Mesenchymal stem cell (in vitro differentiated cells and primary cell): Measurements from ENCODE around the gene SPDYC.
"Not testable (repeated sequence)": the region's sequence is repeated elsewhere in the genome, so short reads cannot be mapped to it uniquely, and the experiment has no call there.

ENCODE experiments used
- DNase-seq: peaks from one replicate; pipeline ENCODE4 v3.0.0-alpha.2; 2013
- H2AFZ ChIP-seq: one replicate; pipeline ENCODE4 v1.6.1; 2013; ENCODE audit warnings: low read depth, mild to moderate bottlenecking, control low read depth, inconsistent platforms, low read length, moderate library complexity
- H2AK5ac ChIP-seq: 2 replicates; pipeline ENCODE4 v1.6.1; 2013; ENCODE audit warnings: low read length, moderate library complexity, mild to moderate bottlenecking, inconsistent platforms; ENCODE audit not compliant: severe bottlenecking
- H2BK120ac ChIP-seq: one replicate; pipeline ENCODE4 v1.6.1; 2013; ENCODE audit warnings: low read depth, mild to moderate bottlenecking, inconsistent platforms, low read length, moderate library complexity
- H2BK12ac ChIP-seq, 2 experiments: one replicate each; pipeline ENCODE4 v1.6.1; 2013; ENCODE audit warnings: inconsistent platforms in 2 of 2, low read length in 2 of 2, mild to moderate bottlenecking in 2 of 2, moderate library complexity in 2 of 2, control low read depth in 1 of 2
- H2BK15ac ChIP-seq: one replicate; pipeline ENCODE4 v1.6.1; 2013; ENCODE audit warnings: mild to moderate bottlenecking, low read depth, inconsistent platforms; ENCODE audit not compliant: poor library complexity, severe bottlenecking
- H2BK5ac ChIP-seq: 2 replicates; pipeline ENCODE4 v1.6.1; 2013; ENCODE audit warnings: low read depth, mild to moderate bottlenecking, low read length, control low read depth, inconsistent platforms; ENCODE audit not compliant: poor library complexity, severe bottlenecking
- H3K14ac ChIP-seq, 2 experiments: one replicate each; pipeline ENCODE4 v1.6.1; 2013; ENCODE audit warnings: inconsistent platforms in 2 of 2, low read length in 2 of 2, control low read depth in 1 of 2, mild to moderate bottlenecking in 1 of 2, moderate library complexity in 1 of 2
- H3K18ac ChIP-seq, 2 experiments: one replicate each; pipeline ENCODE4 v1.6.1; 2013; ENCODE audit warnings: inconsistent platforms in 2 of 2, low read length in 2 of 2, control low read depth in 1 of 2, low read depth in 1 of 2, mild to moderate bottlenecking in 1 of 2
- H3K23ac ChIP-seq, 2 experiments: one replicate each; pipeline ENCODE4 v1.6.1; 2013; ENCODE audit warnings: inconsistent platforms in 2 of 2, low read length in 2 of 2, mild to moderate bottlenecking in 2 of 2, moderate library complexity in 2 of 2, control low read depth in 1 of 2
- H3K27ac ChIP-seq: 2 replicates; pipeline ENCODE4 v1.5.1; 2013; ENCODE audit warnings: mild to moderate bottlenecking, moderate library complexity, low read length, control low read depth, inconsistent platforms; ENCODE audit not compliant: poor library complexity, severe bottlenecking
- H3K27me3 ChIP-seq, 2 experiments: 2 replicates each; pipeline versions ENCODE4 v1.6.1 to v1.7.0; 2013; ENCODE audit warnings: low read length in 2 of 2, mild to moderate bottlenecking in 2 of 2, moderate library complexity in 2 of 2, control low read depth in 1 of 2, inconsistent platforms in 1 of 2; ENCODE audit not compliant: control insufficient read depth in 1 of 2, insufficient read depth in 1 of 2
- H3K36me3 ChIP-seq, 2 experiments: 2 replicates each; pipeline versions ENCODE4 v1.6.1 to v1.7.0; 2013; ENCODE audit warnings: low read length in 2 of 2, control low read depth in 1 of 2, inconsistent platforms in 1 of 2, low read depth in 1 of 2, mild to moderate bottlenecking in 1 of 2; ENCODE audit not compliant: insufficient read depth in 2 of 2, control insufficient read depth in 1 of 2
- H3K4ac ChIP-seq, 2 experiments: one replicate each; pipeline ENCODE4 v1.6.1; 2013; ENCODE audit warnings: inconsistent platforms in 2 of 2, low read length in 2 of 2, mild to moderate bottlenecking in 2 of 2, moderate library complexity in 2 of 2, control low read depth in 1 of 2, low read depth in 1 of 2
- H3K4me1 ChIP-seq: 2 replicates; pipeline ENCODE4 v1.6.1; 2013; ENCODE audit warnings: low read depth, low read length, control low read depth; ENCODE audit not compliant: control insufficient read depth, insufficient read depth
- H3K4me2 ChIP-seq: 2 replicates; pipeline ENCODE4 v1.6.1; 2013; ENCODE audit warnings: low read length, mild to moderate bottlenecking, inconsistent platforms; ENCODE audit not compliant: poor library complexity, severe bottlenecking
- H3K4me3 ChIP-seq, 2 experiments: 2 replicates each; pipeline versions ENCODE4 v1.5.1 to v1.7.0; 2013; ENCODE audit warnings: low read length in 2 of 2, mild to moderate bottlenecking in 2 of 2, control low read depth in 1 of 2, low read depth in 1 of 2; ENCODE audit not compliant: insufficient read depth in 1 of 2
- H3K79me1 ChIP-seq: replicated peaks from 2 replicates; pipeline ENCODE4 v1.6.1; 2013; ENCODE audit warnings: mild to moderate bottlenecking, control low read depth, low read length, inconsistent platforms; ENCODE audit not compliant: poor library complexity, severe bottlenecking
- H3K9ac ChIP-seq: 2 replicates; pipeline ENCODE4 v1.7.0; 2013; ENCODE audit warnings: mild to moderate bottlenecking, low read length, moderate library complexity
- H3K9me3 ChIP-seq: 2 replicates; pipeline ENCODE4 v1.7.0; 2013; ENCODE audit warnings: mild to moderate bottlenecking, low read length; ENCODE audit not compliant: control insufficient read depth
- H4K8ac ChIP-seq: one replicate; pipeline ENCODE4 v1.6.1; 2013; ENCODE audit warnings: inconsistent platforms, mild to moderate bottlenecking, low read length, moderate library complexity
- H4K91ac ChIP-seq: one replicate; pipeline ENCODE4 v1.6.1; 2013; ENCODE audit warnings: mild to moderate bottlenecking, low read length, inconsistent platforms
- WGBS: methylation state at CpG from one replicate; pipeline ENCODE4 v1.1.7; 2013; ENCODE audit warnings: mixed read lengths; 5-methylcytosine and 5-hydroxymethylcytosine counted together

Gene SPDYC

GRCh38 chr11:65150131-65150508, 19.9 kb upstream of the SPDYC start:
- H2AK5ac ChIP-seq, H3K27me3 ChIP-seq, H3K23ac ChIP-seq, H3K4me1 ChIP-seq, H3K4me2 ChIP-seq, H2BK120ac ChIP-seq, H3K27ac ChIP-seq, H2BK15ac ChIP-seq, H4K8ac ChIP-seq, H4K91ac ChIP-seq, H3K14ac ChIP-seq, H2BK12ac ChIP-seq, H2AFZ ChIP-seq, H3K9me3 ChIP-seq, H3K4ac ChIP-seq, H3K36me3 ChIP-seq, H3K18ac ChIP-seq, H2BK5ac ChIP-seq, DNase-seq, H3K79me1 ChIP-seq: not testable (repeated sequence)
- Histone ChIP-seq H3K9ac (peak overlapping the region; percentile 69), H3K4me3 (peak overlapping the region in 1 of 2 experiments; percentile 56)
- WGBS = 95% methylated on average over 10 of the region's 10 CpGs

DNA sequence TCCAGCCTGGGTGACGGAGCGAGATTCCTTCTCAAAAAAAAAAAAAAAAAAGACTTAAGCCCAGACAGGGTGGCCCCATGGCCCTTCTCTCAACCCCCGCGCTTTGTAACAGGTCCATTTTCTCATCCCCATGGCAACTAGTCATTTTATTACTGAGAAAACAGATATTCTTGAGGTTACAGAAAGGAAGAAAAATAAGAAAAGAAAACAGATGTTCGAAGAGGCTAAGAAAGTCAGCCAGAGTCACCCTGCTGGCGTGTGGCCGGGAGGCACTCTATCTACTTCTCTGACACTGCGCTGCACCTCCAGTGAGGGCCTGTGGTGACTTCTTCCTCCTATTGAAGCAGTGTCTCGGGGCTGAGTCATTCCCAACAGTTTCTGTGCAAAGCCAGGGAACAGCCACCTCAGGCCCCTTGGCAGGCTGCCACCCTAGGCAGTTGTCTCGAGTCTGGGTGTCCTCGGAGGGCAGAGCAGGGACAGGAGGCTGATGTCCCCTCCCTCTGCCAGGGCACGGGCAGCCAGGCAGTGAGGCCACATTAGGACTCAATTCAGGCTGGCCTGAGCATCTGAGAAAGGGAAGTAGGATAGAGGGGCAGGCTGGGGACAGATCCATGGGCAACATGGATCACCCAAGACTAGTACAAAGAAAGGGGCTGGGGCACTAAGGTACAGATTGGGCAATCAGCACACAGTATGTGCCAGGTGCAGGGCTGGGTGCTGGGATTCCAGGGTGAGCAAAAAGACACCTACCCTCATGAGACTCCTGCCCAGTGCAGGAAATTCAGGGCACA, 19.3 kb upstream of the SPDYC start:
- WGBS = 42% methylated on average over 10 of the region's 12 CpGs
- peak overlapping the region in 1 of 2 experiments; percentile 86 for H3K18ac ChIP-seq

DNA sequence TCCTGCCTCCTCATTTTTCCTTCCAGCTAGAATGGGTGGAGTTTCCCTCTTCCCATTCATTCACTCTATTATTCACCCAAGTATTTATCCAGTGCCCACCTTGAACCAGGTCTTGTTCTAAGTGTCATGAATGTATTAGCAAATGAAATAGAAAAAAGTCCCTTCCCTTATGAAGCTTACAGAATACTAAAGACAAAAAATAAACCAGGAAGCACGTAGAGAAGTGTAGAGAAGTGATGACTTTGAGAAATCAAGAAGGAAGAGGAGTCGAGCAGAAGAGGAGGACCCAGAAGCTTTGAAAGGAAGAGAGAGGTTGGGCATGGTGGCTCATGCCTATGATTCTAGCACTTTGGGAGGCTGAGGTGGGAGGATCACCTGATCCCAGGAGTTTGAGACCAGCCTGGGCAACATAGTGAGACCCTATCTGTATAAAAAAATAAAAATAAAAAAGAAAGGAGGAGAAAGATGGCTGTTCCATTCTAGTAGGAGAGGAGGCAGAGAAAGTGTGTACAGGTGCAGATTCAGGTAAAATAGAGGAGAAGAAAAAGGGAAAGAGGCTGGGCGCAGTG, 18.6 kb upstream of the SPDYC start:
- Histone ChIP-seq H3K9me3 (peaks cover 5% of the 10 kb centered on the region), H4K8ac (no peak overlapping the region), H4K91ac (no peak overlapping the region), H3K18ac (no peak overlapping the region), H2BK12ac (no peak overlapping the region), H3K4ac (no peak overlapping the region), H3K27ac (no peak overlapping the region), H3K9ac (no peak overlapping the region), H2AFZ (no peak overlapping the region), H3K79me1 (no peaks in the 10 kb centered on the region), H3K36me3 (no peaks in the 10 kb centered on the region), H3K27me3 (no peaks in the 10 kb centered on the region), H3K14ac (no peak overlapping the region), H2BK15ac (no peak overlapping the region), H2BK120ac (no peak overlapping the region), H2BK5ac (no peak overlapping the region), H3K4me2 (no peak overlapping the region), H3K4me3 (no peak overlapping the region), H2AK5ac (no peak overlapping the region), H3K23ac (no peak overlapping the region), H3K4me1 (peaks cover 9% of the 10 kb centered on the region)
- 82% methylated on average over 3 of the region's 3 CpGs for WGBS
- no peak for DNase-seq

More for the DNA sequence above, 19.3 kb upstream of the SPDYC start:
- Histone ChIP-seq H3K4ac (peak overlapping the region in 1 of 2 experiments; percentile 40), H3K79me1 (no peaks in the 10 kb centered on the region), H2AFZ (peak overlapping the region; percentile 54), H2BK120ac (no peak overlapping the region), H3K4me2 (peak overlapping the region; percentile 24), H3K4me3 (peak overlapping the region in 1 of 2 experiments; percentile 56), H3K23ac (no peak overlapping the region), H3K9me3 (peaks cover 5% of the 10 kb centered on the region), H4K91ac (peak overlapping the region; percentile 36), H2BK5ac (no peak overlapping the region), H2BK12ac (peak overlapping the region in 1 of 2 experiments; percentile 87), H3K36me3 (no peaks in the 10 kb centered on the region), H3K14ac (peak overlapping the region in 1 of 2 experiments; percentile 35), H4K8ac (peak overlapping the region; percentile 35), H3K9ac (peak overlapping the region; percentile 69), H3K4me1 (peaks cover 9% of the 10 kb centered on the region), H2AK5ac (no peak overlapping the region), H3K27ac (peak overlapping the region; percentile 6), H2BK15ac (no peak overlapping the region), H3K27me3 (peaks cover 0 to under 1% of the 10 kb centered on the region in 2 experiments)
- DNase-seq = peak; percentile 93

GRCh38 chr11:65152122-65152521, 17.9 kb upstream of the SPDYC start:
- Histone ChIP-seq H2BK120ac (no peak overlapping the region), H3K79me1 (no peaks in the 10 kb centered on the region), H3K36me3 (no peaks in the 10 kb centered on the region), H3K14ac (no peak overlapping the region), H2BK15ac (no peak overlapping the region), H3K9ac (no peak overlapping the region), H3K4me3 (no peak overlapping the region), H4K91ac (no peak overlapping the region), H2BK12ac (no peak overlapping the region), H3K4me2 (no peak overlapping the region), H2AK5ac (no peak overlapping the region), H3K4me1 (peaks cover 9% of the 10 kb centered on the region), H4K8ac (no peak overlapping the region), H3K9me3 (peaks cover 3% of the 10 kb centered on the region), H3K4ac (no peak overlapping the region), H3K18ac (no peak overlapping the region), H2BK5ac (no peak overlapping the region), H3K27me3 (no peaks in the 10 kb centered on the region), H2AFZ (no peak overlapping the region), H3K27ac (no peak overlapping the region), H3K23ac (no peak overlapping the region)
- WGBS = 84% methylated on average over 2 of the region's 2 CpGs
- peak; percentile 14 for DNase-seq
